GM19193 (cell line): ENCODE data around the gene EPPIN.

Source experiments
- POLR2A ChIP-seq: IDR thresholded peaks from 4 replicates; pipeline ENCODE4 v1.6.1; 2011; ENCODE audit not compliant: insufficient read depth, insufficient read length; ENCODE audit errors: extremely low read depth

Gene EPPIN

GRCh38 chr20:45547206-45547770 is at the start of gene EPPIN:
EPPIN (minus strand) TSS chr20:45547401; CDS start chr20:45547357, 44 bp downstream.
- TF ChIP-seq POLR2A = no peak

- no peak for TF ChIP-seq POLR2A
Observed at GRCh38 chr20:45595235-45595634, 48.0 kb upstream of the EPPIN start.

GRCh38 chr20:45593498-45593897 is 46.3 kb upstream of the EPPIN start:
- no peak for TF ChIP-seq POLR2A

- no peak for TF ChIP-seq POLR2A
Observed at GRCh38 chr20:45592574-45593189, 45.5 kb upstream of the EPPIN start.

GRCh38 chr20:45589725-45590124 is 42.5 kb upstream of the EPPIN start:
- no peak for TF ChIP-seq POLR2A

GRCh38 chr20:45588800-45589199 is 41.6 kb upstream of the EPPIN start:
- TF ChIP-seq POLR2A = no peak

- TF ChIP-seq POLR2A = no peak
Observed at GRCh38 chr20:45583502-45583901, 36.3 kb upstream of the EPPIN start.

- TF ChIP-seq POLR2A = no peak
Observed at GRCh38 chr20:45581702-45582101, 34.5 kb upstream of the EPPIN start.

GRCh38 chr20:45579184-45579583 is 32.0 kb upstream of the EPPIN start, which contains the start of gene WFDC8:
WFDC8 (minus strand) TSS chr20:45579284; CDS start chr20:45579247, 37 bp downstream.
- no peak for TF ChIP-seq POLR2A

- no peak for TF ChIP-seq POLR2A
Observed at GRCh38 chr20:45578231-45578630, 31.0 kb upstream of the EPPIN start.

- TF ChIP-seq POLR2A = no peak
Observed at GRCh38 chr20:45576995-45577394, 29.8 kb upstream of the EPPIN start.

- no peak for TF ChIP-seq POLR2A
Observed at GRCh38 chr20:45575931-45576330, 28.7 kb upstream of the EPPIN start.

GRCh38 chr20:45564760-45565276 is 17.6 kb upstream of the EPPIN start:
- TF ChIP-seq POLR2A = no peak

GRCh38 chr20:45555198-45555597 is 8.0 kb upstream of the EPPIN start:
- TF ChIP-seq POLR2A = no peak

GRCh38 chr20:45552456-45552855 is 5.3 kb upstream of the EPPIN start:
- TF ChIP-seq POLR2A = no peak

- TF ChIP-seq POLR2A = no peak
Observed at GRCh38 chr20:45550765-45551164, 3.6 kb upstream of the EPPIN start.
